Measurements from ENCODE around the gene SMG7.

SMG7 gene

GRCh38 chr1:183515002-183515689, 42.8 kb downstream of the SMG7 start:
- no peak for DNase-seq (ENCODE audit: low spot score)

DNA sequence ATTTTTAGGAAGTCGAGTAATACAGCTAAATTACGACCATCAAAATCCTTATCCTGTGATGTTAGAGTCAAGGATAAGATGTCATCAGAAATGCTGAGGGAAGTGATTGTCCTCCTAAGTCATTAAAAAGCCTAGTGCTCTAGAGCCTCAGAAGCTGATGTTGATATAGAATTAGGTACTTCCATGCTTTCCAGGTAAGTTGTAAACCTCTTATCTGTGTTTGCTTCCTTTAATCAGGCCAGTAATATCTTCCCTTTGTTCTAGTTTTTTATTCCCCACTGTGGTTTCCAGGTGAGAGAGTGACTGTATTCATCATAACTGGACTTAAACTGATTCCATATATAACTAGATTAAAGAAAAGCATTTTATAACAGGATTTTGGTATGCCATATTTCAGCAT, 44.4 kb downstream of the SMG7 start:
- DNase-seq (ENCODE audit: low spot score): no peak

DNA sequence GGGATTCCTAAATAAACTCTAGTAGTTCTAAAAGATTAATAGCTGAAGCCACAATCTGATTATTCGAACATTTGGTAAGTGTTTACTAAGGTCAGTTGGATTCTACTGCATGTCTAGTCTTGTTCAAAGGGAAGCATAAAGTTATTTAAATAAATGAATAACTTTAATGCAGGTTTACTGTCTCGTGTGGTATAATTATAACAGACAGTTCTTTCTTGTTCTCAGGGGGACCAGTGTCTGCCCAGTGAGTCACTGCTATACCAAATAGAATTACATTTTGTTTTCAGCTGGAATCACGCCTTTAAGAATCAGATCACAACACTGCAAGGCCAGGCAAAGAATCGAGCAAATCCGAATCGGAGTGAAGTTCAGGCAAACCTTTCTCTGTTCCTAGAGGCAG, 45.1 kb downstream of the SMG7 start:
- DNase-seq (ENCODE audit: low spot score): no peak

GRCh38 chr1:183520379-183520778, 48.1 kb downstream of the SMG7 start:
- DNase-seq (ENCODE audit: low spot score): no peak

DNA sequence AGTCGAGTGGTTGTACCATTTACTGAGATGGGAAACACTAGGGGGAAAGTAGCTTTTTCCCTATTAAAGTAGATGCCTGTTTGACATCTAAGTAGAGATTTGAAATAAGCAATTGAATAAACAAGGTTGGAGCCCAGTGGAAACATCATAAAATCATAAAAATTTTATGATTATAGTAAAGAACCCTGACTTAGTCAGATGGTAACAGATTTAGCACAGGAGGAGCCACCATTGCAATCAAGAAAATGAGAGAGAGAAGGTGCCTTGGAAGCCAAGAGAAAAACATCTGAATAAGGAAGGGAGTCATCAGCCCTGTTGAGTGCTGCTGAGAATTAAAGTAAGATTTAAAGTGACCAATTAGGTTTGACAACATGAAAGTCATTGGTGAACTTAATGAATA, 49.8 kb downstream of the SMG7 start:
- DNase-seq (ENCODE audit: low spot score): no peak

DNA sequence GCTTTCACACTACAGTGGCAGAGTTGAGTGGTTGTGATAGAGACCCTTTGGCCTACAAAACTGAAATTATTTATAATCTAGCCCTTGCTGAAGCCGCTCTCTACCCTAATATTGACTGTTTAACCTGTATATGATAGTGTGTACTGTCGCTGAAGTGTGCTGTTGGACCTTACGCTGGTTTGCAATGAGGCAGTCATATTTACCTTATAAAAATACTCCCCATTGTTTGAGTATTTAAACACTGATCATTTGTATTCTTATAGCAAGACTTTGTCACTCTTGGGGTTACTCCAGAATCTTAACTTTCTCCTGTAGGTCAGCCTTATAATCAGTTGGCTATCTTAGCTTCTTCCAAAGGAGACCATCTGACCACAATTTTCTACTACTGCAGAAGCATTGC, 56.3 kb downstream of the SMG7 start:
- no peak for DNase-seq (ENCODE audit: low spot score)

DNA sequence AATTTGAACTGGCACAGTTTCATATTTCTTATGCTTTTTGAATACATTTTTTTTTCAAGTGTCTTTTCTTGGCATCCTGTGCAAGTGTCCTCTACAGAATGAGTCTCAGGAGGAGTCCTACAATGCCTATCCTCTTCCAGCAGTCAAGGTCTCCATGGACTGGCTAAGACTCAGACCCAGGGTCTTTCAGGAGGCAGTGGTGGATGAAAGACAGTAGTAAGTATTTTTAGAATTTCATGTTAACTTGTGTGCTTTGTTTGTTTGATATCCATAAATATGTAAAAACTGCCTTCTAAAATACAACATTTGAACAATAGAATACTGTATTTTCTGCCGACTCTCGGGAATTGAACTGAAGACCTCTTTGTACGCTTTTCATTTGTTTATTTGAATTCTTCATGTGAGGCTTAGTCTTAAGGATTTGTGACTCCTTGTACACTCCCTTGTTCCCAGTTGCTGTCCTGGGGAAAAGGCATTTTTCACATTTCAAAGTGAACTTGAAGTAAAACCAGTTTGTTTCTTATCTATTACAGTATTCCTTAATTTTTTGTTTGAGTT, 61.4 kb downstream of the SMG7 start:
- no peak for DNase-seq (ENCODE audit: low spot score)

- DNase-seq (ENCODE audit: low spot score): no peak
Measured at GRCh38 chr1:183537405-183537804, 65.1 kb downstream of the SMG7 start.

- DNase-seq (ENCODE audit: low spot score): peak; percentile 38
Measured at GRCh38 chr1:183543619-183544204, 71.4 kb downstream of the SMG7 start.

GRCh38 chr1:183544598-183545297, 72.4 kb downstream of the SMG7 start:
- DNase-seq (ENCODE audit: low spot score): no peak

- no peak for DNase-seq (ENCODE audit: low spot score)
Measured at GRCh38 chr1:183546427-183546826, 74.1 kb downstream of the SMG7 start.

- DNase-seq (ENCODE audit: low spot score): no peak
Measured at GRCh38 chr1:183548116-183548515, 75.8 kb downstream of the SMG7 start.

DNA sequence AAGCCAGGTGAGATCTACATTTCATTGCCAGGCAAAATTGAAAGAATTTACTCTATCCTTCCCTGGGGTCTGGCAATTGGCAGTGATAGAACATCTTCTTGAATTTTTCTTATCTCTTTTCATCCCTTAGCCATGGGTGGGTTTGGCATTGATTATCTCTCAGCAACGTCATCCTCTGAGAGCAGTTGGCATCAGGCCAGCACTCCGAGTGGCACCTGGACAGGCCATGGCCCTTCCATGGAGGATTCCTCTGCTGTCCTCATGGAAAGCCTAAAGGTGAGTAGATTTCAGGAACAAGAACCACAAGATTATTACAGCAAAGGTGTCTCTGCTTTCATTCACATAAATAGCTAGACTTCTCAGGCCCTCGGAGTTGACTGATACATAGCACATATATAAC, 78.6 kb downstream of the SMG7 start:
- DNase-seq (ENCODE audit: low spot score): no peak

GRCh38 chr1:183551924-183552323, 79.6 kb downstream of the SMG7 start:
- no peak for DNase-seq (ENCODE audit: low spot score)

GRCh38 chr1:183552441-183552840, 80.1 kb downstream of the SMG7 start:
- DNase-seq (ENCODE audit: low spot score): no peak

GRCh38 chr1:183552891-183553290, 80.6 kb downstream of the SMG7 start:
- no peak for DNase-seq (ENCODE audit: low spot score)

GRCh38 chr1:183553331-183553730, 81.0 kb downstream of the SMG7 start:
- DNase-seq (ENCODE audit: low spot score): no peak

DNA sequence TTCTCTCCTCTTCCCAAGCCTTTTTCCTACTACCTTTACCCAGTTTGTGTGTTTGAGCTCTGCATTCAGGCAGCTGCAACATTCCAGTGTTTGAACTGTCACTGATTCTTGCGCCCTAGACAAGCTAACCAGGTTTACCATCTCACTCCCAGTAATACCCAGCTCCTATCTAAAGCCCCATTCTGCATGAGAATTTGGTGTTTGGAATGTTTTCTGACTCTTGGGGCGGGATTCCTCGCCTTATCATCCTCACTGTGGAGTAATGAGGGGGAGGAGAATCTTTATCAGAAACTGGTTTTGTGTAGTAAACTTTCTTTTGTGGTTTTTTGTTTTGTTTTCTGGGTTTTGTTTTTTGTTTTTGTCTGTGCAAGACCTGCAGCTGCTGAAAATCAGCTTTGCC, 81.5 kb downstream of the SMG7 start:
- no peak for DNase-seq (ENCODE audit: low spot score)

DNA sequence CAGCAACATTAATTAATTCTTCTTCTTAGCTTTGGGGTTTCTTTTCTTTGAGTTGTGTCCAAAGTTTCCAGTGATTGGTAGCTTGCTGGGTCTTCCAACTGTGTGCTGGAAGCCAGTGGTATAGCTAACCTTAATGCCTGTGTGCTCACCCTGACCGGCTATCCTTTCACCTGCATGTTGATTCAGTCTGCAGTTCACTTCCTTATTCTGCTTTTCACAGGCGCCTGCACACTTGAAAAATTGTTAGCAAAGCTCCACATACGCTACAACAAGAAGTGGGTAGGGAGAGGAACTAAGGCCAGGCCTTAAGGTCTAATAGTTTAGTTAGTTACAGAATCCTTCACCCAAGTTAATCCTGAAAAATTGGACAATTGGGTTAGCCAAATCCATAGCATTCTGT, 82.3 kb downstream of the SMG7 start:
- no peak for DNase-seq (ENCODE audit: low spot score)

- no peak for DNase-seq (ENCODE audit: low spot score)
Measured at GRCh38 chr1:183559061-183559460, 86.8 kb downstream of the SMG7 start.

- DNase-seq (ENCODE audit: low spot score): no peak
Measured at GRCh38 chr1:183562701-183563100, 90.4 kb downstream of the SMG7 start.

DNA sequence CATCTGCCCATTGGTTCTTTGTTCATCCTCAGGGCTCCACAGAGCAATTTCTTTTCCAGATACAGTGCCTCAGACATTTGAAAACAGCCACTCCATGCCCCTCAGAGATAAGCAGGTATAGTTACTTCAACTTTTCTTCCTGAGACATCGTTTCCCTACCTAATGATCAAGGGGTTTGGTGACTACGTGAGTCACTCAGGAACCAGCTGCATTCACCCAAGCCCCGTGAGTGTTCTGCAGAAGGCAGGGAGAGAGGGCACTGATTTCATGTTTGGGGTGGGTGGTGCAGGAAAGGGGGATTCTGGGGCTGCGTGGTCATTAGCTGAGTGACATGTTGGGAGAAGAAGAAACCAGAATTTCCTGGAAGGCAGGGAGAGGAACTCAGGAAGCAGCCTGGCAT, 93.0 kb downstream of the SMG7 start:
- DNase-seq (ENCODE audit: low spot score): no peak

- no peak for DNase-seq (ENCODE audit: low spot score)
Measured at GRCh38 chr1:183566026-183566425, 93.7 kb downstream of the SMG7 start.
